ENCODE data around the gene ZNF383.
"Not testable (repeated sequence)": the region's sequence is repeated elsewhere in the genome, so short reads cannot be mapped to it uniquely, and the experiment has no call there.

Gene ZNF383

GRCh38 chr19:37217775-37218591 lies at the start of gene ZNF383:
TSS of gene ZNF383 (plus strand) at chr19:37218214. CDS start at chr19:37230454, 12,240 bp downstream.
- Histone ChIP-seq H3K27ac (peak within 1 kb of the TSS; percentile 8 to 99 (median 92)), H3K4me3 (peak within 1 kb of the TSS; percentile 42 to 80 (median 56))

- peak within 1 kb of the TSS in 19 of 21 experiments; percentile 26 to 89 (median 68) for H3K27ac ChIP-seq
Observed at GRCh38 chr19:37172368-37173366, 45.3 kb upstream of the ZNF383 start, which contains the start of gene ZNF585A. TSS of gene ZNF585A (minus strand) at chr19:37172695. CDS start at chr19:37169910, 2,785 bp downstream.

GRCh38 chr19:37186071-37186470 lies 31.9 kb upstream of the ZNF383 start:
- H3K27ac ChIP-seq, H3K4me3 ChIP-seq: not testable (repeated sequence)

More at GRCh38 chr19:37172368-37173366, 45.3 kb upstream of the ZNF383 start, which contains the start of gene ZNF585A:
- peak within 1 kb of the TSS; percentile 51 to 78 (median 66) for H3K4me3 ChIP-seq

GRCh38 chr19:37195248-37195647 lies 22.8 kb upstream of the ZNF383 start:
- H3K4me3 ChIP-seq, H3K27ac ChIP-seq: not testable (repeated sequence)

- H3K4me3 ChIP-seq, H3K27ac ChIP-seq: not testable (repeated sequence)
Observed at GRCh38 chr19:37197115-37197514, 20.9 kb upstream of the ZNF383 start.

- Histone ChIP-seq H3K4me3 (no peak overlapping the region), H3K27ac (no peak overlapping the region)
Observed at GRCh38 chr19:37197768-37198167, 20.2 kb upstream of the ZNF383 start.

GRCh38 chr19:37217480-37217774 lies 587 bp upstream of the ZNF383 start:
- Histone ChIP-seq H3K4me3 (peak overlapping the region; percentile 42 to 80 (median 56)), H3K27ac (peak overlapping the region in 20 of 21 experiments; percentile 80 to 99 (median 93))

GRCh38 chr19:37218592-37218935 lies 550 bp downstream of the ZNF383 start:
- Histone ChIP-seq H3K4me3 (peak overlapping the region; percentile 42 to 80 (median 56)), H3K27ac (peak overlapping the region; percentile 8 to 99 (median 92))

- Histone ChIP-seq H3K27ac (no peak overlapping the region), H3K4me3 (no peak overlapping the region)
Observed at GRCh38 chr19:37220383-37220782, 2.4 kb downstream of the ZNF383 start.

GRCh38 chr19:37221136-37221535 lies 3.1 kb downstream of the ZNF383 start:
- H3K27ac ChIP-seq, result no peak overlapping the region
- no peak overlapping the region for H3K4me3 ChIP-seq

- Histone ChIP-seq H3K4me3 (no peak overlapping the region), H3K27ac (no peak overlapping the region)
Observed at GRCh38 chr19:37226248-37226647, 8.2 kb downstream of the ZNF383 start.

- Histone ChIP-seq H3K27ac (no peak overlapping the region), H3K4me3 (no peak overlapping the region)
Observed at GRCh38 chr19:37227996-37228395, 10.0 kb downstream of the ZNF383 start.

- Histone ChIP-seq H3K27ac (no peak overlapping the region), H3K4me3 (no peak overlapping the region)
Observed at GRCh38 chr19:37243206-37243632, 25.2 kb downstream of the ZNF383 start.

GRCh38 chr19:37251308-37252229 lies 33.6 kb downstream of the ZNF383 start:
- peak overlapping the region; percentile 4 to 55 (median 35) for H3K4me3 ChIP-seq
- peak overlapping the region in 2 of 21 experiments; percentile 14 to 59 for H3K27ac ChIP-seq

GRCh38 chr19:37263028-37263427 lies 45.0 kb downstream of the ZNF383 start:
- not testable (repeated sequence) for H3K27ac ChIP-seq, H3K4me3 ChIP-seq

GRCh38 chr19:37267005-37267404 lies 49.0 kb downstream of the ZNF383 start:
- H3K4me3 ChIP-seq, result not testable (repeated sequence)

GRCh38 chr19:37267755-37268154 lies 49.7 kb downstream of the ZNF383 start:
- H3K4me3 ChIP-seq, H3K27ac ChIP-seq: not testable (repeated sequence)

More at GRCh38 chr19:37267005-37267404, 49.0 kb downstream of the ZNF383 start:
- not testable (repeated sequence) for H3K27ac ChIP-seq

- not testable (repeated sequence) for H3K27ac ChIP-seq, H3K4me3 ChIP-seq
Observed at GRCh38 chr19:37280656-37281055, 62.6 kb downstream of the ZNF383 start.

GRCh38 chr19:37284020-37284419 lies 66.0 kb downstream of the ZNF383 start:
- not testable (repeated sequence) for H3K4me3 ChIP-seq, H3K27ac ChIP-seq
